IPS DF 4.7 (cell line): ENCODE results near the gene TLR6.
"Not testable (repeated sequence)": the region's sequence is repeated elsewhere in the genome, so short reads cannot be mapped to it uniquely, and the experiment has no call there.

Experiments
- DNase-seq: peaks from one replicate; pipeline ENCODE4 v3.0.0-alpha.2; 2013; ENCODE audit warnings: low spot score; ENCODE audit errors: extremely low read depth

TLR6 gene

GRCh38 chr4:38785901-38786402 is 70.7 kb downstream of the TLR6 start:
- DNase-seq = no peak

DNA sequence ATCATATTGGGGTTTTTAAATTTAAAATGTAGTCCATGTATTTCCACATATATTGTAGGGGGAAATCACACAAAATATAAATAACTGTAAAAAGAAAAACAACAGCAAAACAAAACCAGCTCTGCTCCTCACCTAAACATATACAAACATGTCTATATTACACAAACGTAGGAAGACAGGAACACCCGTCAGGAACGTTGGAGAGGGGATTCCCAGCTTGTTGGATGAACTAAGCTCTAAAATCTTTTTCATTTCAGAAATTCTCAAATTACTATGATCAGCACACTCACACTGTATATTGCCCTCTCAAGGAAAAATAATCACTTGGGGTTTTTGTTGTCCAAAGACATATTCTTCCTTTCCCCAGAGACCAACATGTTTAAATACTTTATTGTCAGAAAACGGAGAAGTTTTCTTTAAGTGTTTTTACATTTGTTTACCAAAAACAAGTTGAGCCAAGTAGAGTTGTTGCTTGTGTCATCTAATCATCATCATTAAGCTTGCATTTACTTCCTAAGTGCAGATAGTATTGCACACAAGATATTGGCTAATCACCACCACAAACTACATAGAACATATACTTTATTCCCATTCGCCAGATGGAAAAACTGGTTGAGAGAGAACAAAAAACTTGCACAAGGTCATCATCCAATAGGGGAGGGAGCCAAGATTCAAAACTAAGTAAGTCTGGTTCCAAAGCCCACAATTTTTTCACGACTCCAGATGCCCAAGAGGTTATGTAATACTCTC is 71.4 kb downstream of the TLR6 start:
- DNase-seq = no peak

GRCh38 chr4:38784141-38784540 is 72.5 kb downstream of the TLR6 start:
- no peak for DNase-seq

DNA sequence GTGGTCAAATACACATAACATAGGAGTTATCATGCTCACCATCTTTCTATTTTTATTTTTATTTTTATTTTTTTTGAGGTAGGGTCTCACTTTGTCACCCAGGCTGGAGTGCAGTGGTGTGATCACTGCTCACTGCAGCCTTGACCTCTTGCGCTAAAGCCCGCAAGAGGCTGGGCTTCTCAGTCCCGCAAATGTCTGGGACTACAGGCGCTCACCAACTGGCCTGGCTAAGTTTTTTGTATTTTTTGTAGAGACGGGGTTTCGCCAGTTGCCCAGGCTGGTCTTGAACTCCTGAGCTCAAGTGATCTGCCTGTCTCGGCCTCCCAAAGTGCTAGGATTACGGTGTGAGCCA is 73.5 kb downstream of the TLR6 start:
- no peak for DNase-seq

- DNase-seq = peak; percentile 11
Measured at GRCh38 chr4:38782452-38783108, 74.0 kb downstream of the TLR6 start, which contains the start of gene TLR10. Gene TLR10, minus strand, starts transcription at chr4:38782990. Its CDS starts 7,400 bp downstream, at chr4:38775590.

DNA sequence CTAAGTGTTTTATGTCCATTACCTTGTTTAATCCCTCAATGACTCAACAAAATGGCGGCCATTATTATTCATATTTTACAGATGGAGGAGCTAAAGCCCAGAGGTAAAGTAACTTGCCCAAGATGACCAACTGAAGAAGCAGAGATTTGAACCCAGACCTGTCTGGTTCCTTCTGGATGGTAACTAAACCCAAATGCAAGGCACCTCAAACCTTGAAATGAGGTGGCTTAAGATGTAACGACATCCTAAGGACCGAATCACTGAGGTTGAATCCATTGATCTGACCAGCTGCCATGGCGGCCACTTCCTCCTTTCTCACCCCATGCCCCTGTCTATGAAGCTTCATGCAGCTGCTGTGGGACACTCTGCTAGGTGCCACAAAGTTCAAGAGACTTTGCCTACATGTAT is 74.8 kb downstream of the TLR6 start:
- no peak for DNase-seq

GRCh38 chr4:38780833-38781484 is 75.7 kb downstream of the TLR6 start:
- no peak for DNase-seq

- DNase-seq = no peak
Measured at GRCh38 chr4:38779790-38780189, 76.8 kb downstream of the TLR6 start.

DNA sequence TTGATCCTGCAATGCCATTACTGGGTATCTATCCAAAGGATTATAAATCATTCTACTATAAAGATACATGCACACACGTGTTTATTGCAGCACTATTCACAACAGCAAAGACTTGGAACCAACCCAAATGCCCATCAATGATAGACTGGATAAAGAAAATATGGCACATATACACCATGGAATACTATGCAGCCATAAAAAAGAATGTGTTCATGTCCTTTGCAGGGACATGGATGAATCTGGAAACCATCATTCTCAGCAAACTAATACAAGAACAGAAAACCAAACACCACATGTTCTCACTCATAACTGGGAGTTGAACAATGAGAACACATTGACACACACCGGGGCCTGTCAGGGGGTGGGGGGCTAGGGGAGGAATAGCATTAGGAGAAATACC is 78.7 kb downstream of the TLR6 start:
- not testable (repeated sequence) for DNase-seq

DNA sequence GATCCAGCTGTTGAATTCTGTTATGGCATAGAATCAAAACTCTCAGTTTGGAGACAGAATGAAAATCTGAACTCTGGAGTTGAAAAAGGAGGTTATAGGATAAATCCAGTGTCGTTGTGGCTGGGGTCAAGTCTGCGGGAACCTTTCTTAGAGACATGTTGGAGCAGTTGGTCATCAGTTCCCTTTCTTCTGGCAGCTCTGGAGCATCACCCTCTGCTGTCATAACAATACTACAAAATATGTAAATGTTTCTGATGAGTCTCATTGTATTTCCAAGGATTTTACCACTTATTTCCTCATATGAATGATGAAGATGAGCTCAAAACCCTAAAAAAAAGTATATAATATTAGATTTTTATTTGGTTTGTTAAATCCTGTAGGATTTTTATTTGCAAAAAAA is 81.3 kb downstream of the TLR6 start:
- DNase-seq = no peak

- no peak for DNase-seq
Measured at GRCh38 chr4:38774181-38774955, 82.2 kb downstream of the TLR6 start.
